SU-DHL-6 (cell line): ENCODE measurements around the gene RPIA.

ENCODE experiments used
- H2AFZ ChIP-seq: fragments of 200-600 bp; sonication (generic); 2 replicates; pipeline ENCODE4 v1.6.1; 2014; ENCODE audit warnings: low read depth, mild to moderate bottlenecking, moderate library complexity, mixed read lengths, antibody characterized with exemption, low read length; ENCODE audit not compliant: severe bottlenecking
- H3F3A ChIP-seq: fragments of 200-600 bp; shearing (Covaris generic); 2 replicates; pipeline ENCODE4 v1.6.0; 2016; ENCODE audit warnings: antibody characterized with exemption, mild to moderate bottlenecking; ENCODE audit not compliant: insufficient read depth
- H3K27ac ChIP-seq: fragments of 200-600 bp; sonication (generic); 2 replicates; pipeline ENCODE4 v1.5.1; 2016; ENCODE audit warnings: low read depth, mild to moderate bottlenecking, low read length, moderate library complexity, mixed read lengths
- H3K27me3 ChIP-seq: fragments of 200-600 bp; sonication (generic), shearing (Covaris generic); 2 replicates; pipeline ENCODE4 v1.6.0; 2014; ENCODE audit warnings: mild to moderate bottlenecking, low read length
- H3K36me3 ChIP-seq: fragments of 200-600 bp; sonication (generic); 2 replicates; pipeline ENCODE4 v1.6.1; 2014; ENCODE audit warnings: mild to moderate bottlenecking, low read length, mixed read lengths
- H3K4me2 ChIP-seq: fragments of 300-600, 200-600 bp; shearing (Covaris generic), sonication (generic); 2 replicates; pipeline ENCODE4 v1.6.0; 2014; ENCODE audit warnings: low read length, low read depth, mild to moderate bottlenecking; ENCODE audit not compliant: poor library complexity, severe bottlenecking
- H3K4me3 ChIP-seq: fragments of 200-600 bp; sonication (generic); 2 replicates; pipeline ENCODE4 v1.5.1; 2014; ENCODE audit warnings: antibody characterized with exemption, low read length, mild to moderate bottlenecking, mixed read lengths; ENCODE audit not compliant: insufficient read depth, poor library complexity, severe bottlenecking
- H3K79me2 ChIP-seq: fragments of 200-600 bp; sonication (generic); 2 replicates; pipeline ENCODE4 v1.6.1; 2014; ENCODE audit warnings: mild to moderate bottlenecking, low read length, moderate library complexity; ENCODE audit not compliant: insufficient read depth
- H3K9ac ChIP-seq: fragments of 200-600 bp; sonication (generic); 2 replicates; pipeline ENCODE4 v1.7.0; 2014; ENCODE audit warnings: mild to moderate bottlenecking, low read length
- H3K9me2 ChIP-seq: fragments of 200-600 bp; sonication (generic); replicated peaks from 2 replicates; pipeline ENCODE4 v1.6.1; 2014; ENCODE audit warnings: low read length; ENCODE audit not compliant: insufficient read depth
- H3K9me3 ChIP-seq: fragments of 200-600 bp; sonication (generic); 2 replicates; pipeline ENCODE4 v1.6.1; 2014; ENCODE audit warnings: low read length, mixed read lengths; ENCODE audit not compliant: insufficient read depth
- H4K20me1 ChIP-seq: fragments of 200-600 bp; sonication (generic); 2 replicates; pipeline ENCODE4 v1.6.1; 2014; ENCODE audit warnings: low read depth, mild to moderate bottlenecking, antibody characterized with exemption, low read length, moderate library complexity, mixed read lengths
- CTCF ChIP-seq: fragments of 200-600 bp; sonication (generic); IDR thresholded peaks from one replicate; pipeline ENCODE4 v1.5.1; 2017; ENCODE audit warnings: antibody characterized with exemption, mild to moderate bottlenecking, low read length, moderate library complexity; ENCODE audit not compliant: insufficient read depth, poor library complexity, severe bottlenecking
- EZH2phosphoT487 ChIP-seq: fragments of 200-600 bp; sonication (generic), shearing (Covaris generic); conservative IDR thresholded peaks from 2 replicates; pipeline ENCODE4 v1.6.1; 2018; ENCODE audit warnings: mild to moderate bottlenecking, antibody characterized with exemption, low read length, moderate library complexity, mixed read lengths

RPIA gene

GRCh38 chr2:88711289-88711688, 19.8 kb downstream of the RPIA start:
- H3K27ac ChIP-seq: no peak overlapping the region
- H2AFZ ChIP-seq: no peak overlapping the region
- TF ChIP-seq CTCF: no peak
- no peak for TF ChIP-seq EZH2phosphoT487

DNA sequence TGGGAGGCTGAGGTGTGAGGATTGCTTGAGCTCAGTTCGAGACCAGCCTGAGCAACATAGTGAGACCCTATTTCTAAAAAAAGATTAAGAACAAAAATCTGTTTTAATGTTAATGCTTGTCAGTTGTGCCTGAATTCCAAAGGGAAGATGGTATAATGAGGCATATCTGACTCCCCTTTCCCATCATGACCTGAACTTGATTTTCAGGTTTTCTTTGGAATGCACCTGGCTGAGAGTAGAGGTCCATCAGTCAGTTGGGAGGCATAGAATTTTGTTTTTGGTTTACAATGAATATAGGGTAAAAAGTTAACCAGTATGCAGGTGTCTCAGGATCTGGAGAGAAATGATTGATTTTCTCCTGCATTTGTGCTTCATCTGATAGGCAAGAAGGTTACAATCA, 20.4 kb downstream of the RPIA start:
- H3K36me3 ChIP-seq: peaks cover 10% of the 10 kb centered on the region; the same call in 1 of the 2 replicates

More at GRCh38 chr2:88711289-88711688, 19.8 kb downstream of the RPIA start:
- H3K4me3 ChIP-seq: no peak overlapping the region
- peaks cover 8% of the 10 kb centered on the region; the same call in 1 of the 2 replicates for H3K36me3 ChIP-seq
- H3K79me2 ChIP-seq: peaks cover 53% of the 10 kb centered on the region
- H3K4me2 ChIP-seq: no peak overlapping the region
- H4K20me1 ChIP-seq: no peaks in the 10 kb centered on the region
- no peaks in the 10 kb centered on the region for H3F3A ChIP-seq
- H3K27me3 ChIP-seq: no peaks in the 10 kb centered on the region
- peaks cover 4% of the 10 kb centered on the region; the same call in 1 of the 2 replicates for H3K9me3 ChIP-seq
- no peaks in the 10 kb centered on the region for H3K9me2 ChIP-seq
- H3K9ac ChIP-seq: no peak overlapping the region

DNA sequence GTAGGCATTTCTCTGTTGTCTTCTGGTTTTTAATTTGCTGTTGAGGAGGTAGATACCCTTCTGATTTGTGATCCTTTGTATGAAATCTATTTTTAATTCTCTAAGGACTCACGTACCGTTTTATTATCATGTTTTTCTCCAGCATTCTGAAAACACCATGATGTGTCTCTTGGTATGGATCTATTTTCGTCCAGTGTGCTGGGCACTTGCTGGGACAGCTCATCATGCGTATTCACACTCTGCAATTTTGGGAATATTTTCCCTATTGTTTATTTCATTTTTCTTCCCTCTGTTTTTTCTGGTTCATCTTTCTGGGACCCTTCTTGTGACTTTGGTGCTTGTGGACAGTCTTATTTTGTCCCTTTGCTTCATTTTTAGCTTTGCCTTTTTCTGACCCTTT, 21.9 kb downstream of the RPIA start:
- peaks cover 52% of the 10 kb centered on the region for H3K79me2 ChIP-seq
- peaks cover 20% of the 10 kb centered on the region for H3K36me3 ChIP-seq
- peaks cover 22% of the 10 kb centered on the region; the same call in 1 of the 2 replicates for H3K9me3 ChIP-seq
- no peak overlapping the region for H2AFZ ChIP-seq
- H3K4me3 ChIP-seq: no peak overlapping the region
- no peak overlapping the region for H3K9ac ChIP-seq
- no peaks in the 10 kb centered on the region for H3F3A ChIP-seq
- no peak for TF ChIP-seq CTCF
- TF ChIP-seq EZH2phosphoT487: no peak
- no peak overlapping the region for H3K27ac ChIP-seq
- no peaks in the 10 kb centered on the region for H4K20me1 ChIP-seq
- H3K4me2 ChIP-seq: no peak overlapping the region
- H3K27me3 ChIP-seq: no peaks in the 10 kb centered on the region
- H3K9me2 ChIP-seq: no peaks in the 10 kb centered on the region

More for the DNA sequence above, 20.4 kb downstream of the RPIA start:
- no peak for TF ChIP-seq CTCF
- TF ChIP-seq EZH2phosphoT487: no peak
- Histone ChIP-seq H3K9me3 (peaks cover 10% of the 10 kb centered on the region; the same call in 1 of the 2 replicates), H4K20me1 (no peaks in the 10 kb centered on the region), H3K9me2 (no peaks in the 10 kb centered on the region), H3K79me2 (peaks cover 55% of the 10 kb centered on the region), H3K27ac (no peak overlapping the region), H2AFZ (no peak overlapping the region), H3K9ac (no peak overlapping the region), H3K4me3 (no peak overlapping the region), H3K27me3 (no peaks in the 10 kb centered on the region), H3K4me2 (no peak overlapping the region), H3F3A (no peaks in the 10 kb centered on the region)
